Naive thymus-derived CD4-positive, alpha-beta T cell (primary cell): ENCODE measurements around the gene IKBKE. TPM values are rescaled to one million over a fixed set of nuclear protein-coding genes. Genes with fewer than 3 reads are reported as not detected.

ENCODE experiments used
- ATAC-seq: fragments of 150-1000 bp; cut with Tn5 transposase; 2 replicates; pipeline ENCODE4 v1.10.0; 2021; ENCODE audit warnings: mild to moderate bottlenecking, moderate library complexity
- CTCF ChIA-PET: fragments of 350-600 bp; sonication (Branson Sonifier 250); formaldehyde crosslinking; loops from one replicate; lab custom pipeline; 2021; ENCODE audit warnings: antibody characterized with exemption; lab: Charles Lee
- POLR2A ChIA-PET: fragments of 350-600 bp; sonication (Branson Sonifier 250); formaldehyde crosslinking; loops from one replicate; lab custom pipeline; 2021; ENCODE audit warnings: antibody characterized with exemption, inconsistent platforms; lab: Charles Lee
- DNase-seq, 9 donors: peaks; one replicate each; pipeline versions ENCODE4 v3.0.0 to v3.0.0-alpha.2; 2020 to 2022; ENCODE audit warnings: mixed read lengths in 1 of 9
- H3K27ac ChIP-seq: one replicate; pipeline ENCODE4 v1.7.0; 2013; ENCODE audit warnings: mild to moderate bottlenecking, low read depth, low read length, moderate library complexity
- H3K27me3 ChIP-seq, 2 donors: one replicate each; pipeline ENCODE4 v1.7.0; 2013; ENCODE audit warnings: low read length in 2 of 2, mild to moderate bottlenecking in 2 of 2, moderate library complexity in 2 of 2; ENCODE audit not compliant: control insufficient read depth in 2 of 2, insufficient read depth in 2 of 2
- H3K36me3 ChIP-seq, 3 experiments: 1 replicate in 2 of 3; 2 replicates in 1 of 3; pipeline ENCODE4 v1.7.0; 2013; ENCODE audit warnings: low read length in 3 of 3, mild to moderate bottlenecking in 3 of 3, moderate library complexity in 1 of 3; ENCODE audit not compliant: insufficient read depth in 3 of 3, control insufficient read depth in 2 of 3
- H3K4me1 ChIP-seq, 2 donors: one replicate each; pipeline ENCODE4 v1.7.0; 2013; ENCODE audit warnings: low read length in 2 of 2, mild to moderate bottlenecking in 2 of 2, moderate library complexity in 1 of 2; ENCODE audit not compliant: control insufficient read depth in 2 of 2, insufficient read depth in 2 of 2
- H3K4me3 ChIP-seq: 2 replicates; pipeline ENCODE4 v1.7.0; 2013; ENCODE audit warnings: mild to moderate bottlenecking, low read length
- H3K9me3 ChIP-seq, 3 experiments: 1 replicate in 2 of 3; 2 replicates in 1 of 3; pipeline ENCODE4 v1.7.0; 2013; ENCODE audit warnings: low read length in 3 of 3; ENCODE audit not compliant: control insufficient read depth in 2 of 3
- H3K27ac Mint-ChIP-seq, 9 donors: one replicate each; pipeline ENCODE4 v1.8.0; 2020 to 2022; ENCODE audit warnings: mixed read lengths in 9 of 9, mild to moderate bottlenecking in 8 of 9, moderate library complexity in 5 of 9, inconsistent platforms in 2 of 9
- H3K27me3 Mint-ChIP-seq, 5 donors: one replicate each; pipeline ENCODE4 v1.8.0; 2021 to 2022; ENCODE audit warnings: mixed read lengths in 5 of 5, mild to moderate bottlenecking in 1 of 5
- H3K36me3 Mint-ChIP-seq, 5 donors: one replicate each; pipeline ENCODE4 v1.8.0; 2020 to 2022; ENCODE audit warnings: mixed read lengths in 5 of 5, mild to moderate bottlenecking in 3 of 5, inconsistent platforms in 1 of 5
- H3K4me1 Mint-ChIP-seq, 7 donors: one replicate each; pipeline ENCODE4 v1.8.0; 2020 to 2022; ENCODE audit warnings: mixed read lengths in 7 of 7, mild to moderate bottlenecking in 3 of 7, inconsistent platforms in 1 of 7
- H3K4me3 Mint-ChIP-seq, 10 donors: one replicate each; pipeline ENCODE4 v1.8.0; 2020 to 2022; ENCODE audit warnings: mild to moderate bottlenecking in 10 of 10, mixed read lengths in 10 of 10, moderate library complexity in 6 of 10, inconsistent platforms in 2 of 10
- H3K9me3 Mint-ChIP-seq, 11 donors: one replicate each; pipeline ENCODE4 v1.8.0; 2020 to 2022; ENCODE audit warnings: mixed read lengths in 11 of 11, mild to moderate bottlenecking in 4 of 11, inconsistent platforms in 1 of 11, moderate library complexity in 1 of 11
- intact Hi-C, 2 donors: fragments of 100-400 bp; cut with micrococcal nuclease; formaldehyde crosslinking; loops; one replicate each; pipeline ENCODE4 v1.15.1; 2023
- polyA plus RNA-seq, 2 donors: library from polyadenylated mRNA; unstranded; fragments of 300-500 nt; fragmentation: Illumina TruSeq; gene quantifications; one replicate each; pipeline ENCODE4 v1.2.3, GENCODE V29; 2021
- total RNA-seq, 6 experiments: library from RNA in 5 of 6; stranded (reverse) in 5 of 6; gene quantifications; 1 replicate in 5 of 6; 2 replicates in 1 of 6; pipeline ENCODE4 v1.2.3 and lab custom pipeline; 2021 to 2026

IKBKE gene
- total and polyA plus RNA-seq, 7 experiments from 2014 or later = 32.5 to 177 (median 60.4) TPM

- H3K27me3 Mint-ChIP-seq = peaks cover 12 to 24% (median 18%) of the 10 kb centered on the region in 5 donors
- H3K4me3 Mint-ChIP-seq = no peak overlapping the region
- DNase-seq = no peak
- Histone ChIP-seq H3K4me1 (peaks cover 4 to 11% of the 10 kb centered on the region in 2 donors), H3K27ac (no peak overlapping the region), H3K36me3 (no peaks in the 10 kb centered on the region), H3K4me3 (no peak overlapping the region), H3K27me3 (no peaks in the 10 kb centered on the region), H3K9me3 (no peaks in the 10 kb centered on the region)
- no peak overlapping the region for H3K27ac Mint-ChIP-seq
- peaks cover 0 to 39% (median 13%) of the 10 kb centered on the region in 7 donors for H3K4me1 Mint-ChIP-seq
- no peaks in the 10 kb centered on the region for H3K9me3 Mint-ChIP-seq
- ATAC-seq = no peak
- CTCF ChIA-PET = no interaction called here
- intact Hi-C loops = no loop called here
- POLR2A ChIA-PET = no interaction called here
- peaks cover 0 to 5% (median 0%) of the 10 kb centered on the region in 5 donors for H3K36me3 Mint-ChIP-seq
Measured at GRCh38 chr1:206511362-206512057, 41.2 kb downstream of the IKBKE start.

GRCh38 chr1:206512058-206512850 is 42.0 kb downstream of the IKBKE start:
- no peaks in the 10 kb centered on the region for H3K9me3 ChIP-seq
- H3K4me3 Mint-ChIP-seq = no peak overlapping the region
- peaks cover 12 to 23% (median 18%) of the 10 kb centered on the region in 5 donors for H3K27me3 Mint-ChIP-seq
- no peak overlapping the region for H3K27ac ChIP-seq
- H3K4me1 Mint-ChIP-seq = peaks cover 0 to 37% (median 13%) of the 10 kb centered on the region in 7 donors
- no peak overlapping the region for H3K27ac Mint-ChIP-seq
- no peaks in the 10 kb centered on the region for H3K27me3 ChIP-seq
- ATAC-seq (no peak), DNase-seq (no peak)
- intact Hi-C loops = no loop called here
- H3K4me3 ChIP-seq = no peak overlapping the region
- POLR2A ChIA-PET = no interaction called here
- CTCF ChIA-PET = no interaction called here
- no peaks in the 10 kb centered on the region for H3K9me3 Mint-ChIP-seq
- peaks cover 0 to 5% (median 0%) of the 10 kb centered on the region in 5 donors for H3K36me3 Mint-ChIP-seq
- H3K4me1 ChIP-seq = peaks cover 0 to 8% of the 10 kb centered on the region in 2 donors
- no peaks in the 10 kb centered on the region for H3K36me3 ChIP-seq

- Histone ChIP-seq H3K36me3 (no peaks in the 10 kb centered on the region), H3K27ac (no peak overlapping the region), H3K27me3 (no peaks in the 10 kb centered on the region), H3K4me3 (no peak overlapping the region), H3K4me1 (peaks cover 0 to 8% of the 10 kb centered on the region in 2 donors), H3K9me3 (no peaks in the 10 kb centered on the region)
- POLR2A ChIA-PET = no interaction called here
- Mint-ChIP-seq H3K36me3 (peaks cover 0 to 5% (median 0%) of the 10 kb centered on the region in 5 donors), H3K4me1 (peaks cover 0 to 37% (median 13%) of the 10 kb centered on the region in 7 donors), H3K27ac (no peak overlapping the region), H3K4me3 (no peak overlapping the region), H3K27me3 (peaks cover 12 to 22% (median 18%) of the 10 kb centered on the region in 5 donors), H3K9me3 (no peaks in the 10 kb centered on the region)
- DNase-seq (no peak), ATAC-seq (no peak)
- CTCF ChIA-PET = no interaction called here
- intact Hi-C loops = no loop called here
Measured at GRCh38 chr1:206512851-206513180, 42.5 kb downstream of the IKBKE start.

GRCh38 chr1:206513312-206514111 is 43.2 kb downstream of the IKBKE start:
- Mint-ChIP-seq H3K4me1 (peaks cover 0 to 31% (median 7%) of the 10 kb centered on the region in 7 donors), H3K27me3 (peaks cover 12 to 17% (median 15%) of the 10 kb centered on the region in 5 donors), H3K36me3 (peaks cover 0 to 5% (median 0%) of the 10 kb centered on the region in 5 donors), H3K4me3 (no peak overlapping the region), H3K9me3 (no peaks in the 10 kb centered on the region), H3K27ac (no peak overlapping the region)
- no peaks in the 10 kb centered on the region for H3K36me3 ChIP-seq
- no peak overlapping the region for H3K4me3 ChIP-seq
- ChIA-PET POLR2A (no interaction called here), CTCF (no interaction called here)
- H3K9me3 ChIP-seq = no peaks in the 10 kb centered on the region
- no peak for ATAC-seq
- intact Hi-C loops = no loop called here
- no peaks in the 10 kb centered on the region for H3K27me3 ChIP-seq
- peaks cover 0 to 1% of the 10 kb centered on the region in 2 donors for H3K4me1 ChIP-seq
- DNase-seq = no peak
- no peak overlapping the region for H3K27ac ChIP-seq

GRCh38 chr1:206514813-206515387 is 44.6 kb downstream of the IKBKE start:
- ChIA-PET POLR2A (interaction anchor here (0.7 kb wide), 1 partner anchor 57 kb away, joined by 3 read pairs; no protein-coding TSS in a partner anchor), CTCF (interaction anchor here (0.6 kb wide), 1 partner anchor 53 kb away, joined by 3 read pairs; no protein-coding TSS in a partner anchor)
- Histone ChIP-seq H3K4me3 (no peak overlapping the region), H3K4me1 (no peaks in the 10 kb centered on the region), H3K9me3 (no peaks in the 10 kb centered on the region), H3K36me3 (no peaks in the 10 kb centered on the region), H3K27me3 (no peaks in the 10 kb centered on the region), H3K27ac (no peak overlapping the region)
- no peaks in the 10 kb centered on the region for H3K36me3 Mint-ChIP-seq
- intact Hi-C loops = no loop called here
- H3K9me3 Mint-ChIP-seq = no peaks in the 10 kb centered on the region
- H3K27ac Mint-ChIP-seq = peak overlapping the region in 1 of 9 donors; percentile 12
- H3K27me3 Mint-ChIP-seq = peaks cover under 1 to 3% (median 3%) of the 10 kb centered on the region in 5 donors
- ATAC-seq (peak; percentile 38), DNase-seq (no peak)
- no peak overlapping the region for H3K4me3 Mint-ChIP-seq
- peaks cover 0 to 18% (median 0%) of the 10 kb centered on the region in 7 donors for H3K4me1 Mint-ChIP-seq

- Histone ChIP-seq H3K36me3 (no peaks in the 10 kb centered on the region), H3K27me3 (no peaks in the 10 kb centered on the region), H3K27ac (no peak overlapping the region), H3K4me3 (no peak overlapping the region), H3K9me3 (no peaks in the 10 kb centered on the region), H3K4me1 (no peaks in the 10 kb centered on the region)
- peaks cover 0 to 14% (median 0%) of the 10 kb centered on the region in 7 donors for H3K4me1 Mint-ChIP-seq
- intact Hi-C loops = no loop called here
- no peak overlapping the region for H3K4me3 Mint-ChIP-seq
- no peaks in the 10 kb centered on the region for H3K27me3 Mint-ChIP-seq
- no peaks in the 10 kb centered on the region for H3K9me3 Mint-ChIP-seq
- ChIA-PET CTCF (no interaction called here), POLR2A (interaction anchor here (1.7 kb wide), 1 partner anchor 14 kb away, joined by 5 read pairs; no protein-coding TSS in a partner anchor)
- DNase-seq = no peak
- no peak overlapping the region for H3K27ac Mint-ChIP-seq
- H3K36me3 Mint-ChIP-seq = no peaks in the 10 kb centered on the region
- peak; percentile 56 for ATAC-seq
Measured at GRCh38 chr1:206516728-206516990, 46.4 kb downstream of the IKBKE start.
